SK-N-SH treated with all-trans-retinoic acid at 6 μM for 48 hours (cell line): ENCODE measurements around the gene NT5C3B.

Experiments
- ARNTL ChIP-seq: fragments of 450-650 bp; formaldehyde crosslinking; IDR thresholded peaks from 2 replicates; pipeline ENCODE4 v1.5.0; 2020; ENCODE audit warnings: low read depth, mild to moderate bottlenecking, moderate library complexity, borderline replicate concordance
- RARB ChIP-seq: fragments of 250-450 bp; sonication (Bioruptor Pico); IDR thresholded peaks from 2 replicates; pipeline ENCODE4 v1.8.0; 2021; ENCODE audit warnings: mild to moderate bottlenecking, moderate library complexity
- ZC3H10 ChIP-seq: fragments of 250-450 bp; sonication (Bioruptor Pico); IDR thresholded peaks from 2 replicates; pipeline ENCODE4 v1.5.1; 2021; ENCODE audit warnings: mild to moderate bottlenecking, moderate library complexity
- TF ChIP-seq, protein P1 (sequence below): fragments of 250-450 bp; sonication (Bioruptor Pico); IDR thresholded peaks from 2 replicates; pipeline ENCODE4 v1.5.1; 2020; ENCODE audit warnings: low read depth, mild to moderate bottlenecking, moderate library complexity
- TF ChIP-seq, protein P2 (sequence below): fragments of 250-450 bp; sonication (Bioruptor Pico); IDR thresholded peaks from 2 replicates; pipeline ENCODE4 v1.8.0; 2020; ENCODE audit warnings: mild to moderate bottlenecking, moderate library complexity, borderline replicate concordance
- TF ChIP-seq, protein P3 (sequence below): fragments of 250-450 bp; sonication (Bioruptor Pico); IDR thresholded peaks from 2 replicates; pipeline ENCODE4 v1.5.1; 2021; ENCODE audit warnings: mild to moderate bottlenecking, moderate library complexity
- TF ChIP-seq, protein P4 (sequence below): fragments of 250-450 bp; sonication (Bioruptor Pico); IDR thresholded peaks from 2 replicates; pipeline ENCODE4 v1.5.0; 2020; ENCODE audit warnings: mild to moderate bottlenecking, moderate library complexity

DNA sequence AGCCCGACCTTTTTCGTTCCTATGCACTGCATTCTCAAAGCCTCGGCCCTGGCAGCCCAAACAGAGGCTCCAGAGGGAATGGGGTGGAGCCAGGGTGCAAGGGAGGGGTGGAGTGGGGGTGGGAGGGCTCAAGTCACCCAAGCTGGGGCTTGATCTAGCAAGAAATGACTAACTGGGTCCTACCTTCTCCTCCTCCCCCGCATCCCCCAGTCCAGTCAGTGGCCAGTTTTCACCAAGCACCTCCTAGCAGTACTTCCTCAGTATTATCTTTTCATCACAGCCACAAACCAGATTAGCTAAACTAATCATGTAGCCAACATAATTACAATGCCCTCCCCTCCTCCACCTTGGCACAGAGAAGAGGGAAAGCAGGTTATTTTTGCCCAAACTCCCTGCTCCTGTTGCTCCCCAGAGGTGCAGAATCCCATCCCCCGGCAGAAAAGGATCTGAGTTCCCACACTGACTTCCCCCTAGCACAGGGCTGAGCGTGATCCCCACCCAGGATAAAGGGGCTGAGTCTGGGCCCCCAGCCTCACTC is 51.8 kb downstream of the NT5C3B start:
- TF ChIP-seq, protein P1, sequence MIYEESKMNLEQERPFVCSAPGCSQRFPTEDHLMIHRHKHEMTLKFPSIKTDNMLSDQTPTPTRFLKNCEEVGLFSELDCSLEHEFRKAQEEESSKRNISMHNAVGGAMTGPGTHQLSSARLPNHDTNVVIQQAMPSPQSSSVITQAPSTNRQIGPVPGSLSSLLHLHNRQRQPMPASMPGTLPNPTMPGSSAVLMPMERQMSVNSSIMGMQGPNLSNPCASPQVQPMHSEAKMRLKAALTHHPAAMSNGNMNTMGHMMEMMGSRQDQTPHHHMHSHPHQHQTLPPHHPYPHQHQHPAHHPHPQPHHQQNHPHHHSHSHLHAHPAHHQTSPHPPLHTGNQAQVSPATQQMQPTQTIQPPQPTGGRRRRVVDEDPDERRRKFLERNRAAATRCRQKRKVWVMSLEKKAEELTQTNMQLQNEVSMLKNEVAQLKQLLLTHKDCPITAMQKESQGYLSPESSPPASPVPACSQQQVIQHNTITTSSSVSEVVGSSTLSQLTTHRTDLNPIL = no peak
- TF ChIP-seq, protein P2, sequence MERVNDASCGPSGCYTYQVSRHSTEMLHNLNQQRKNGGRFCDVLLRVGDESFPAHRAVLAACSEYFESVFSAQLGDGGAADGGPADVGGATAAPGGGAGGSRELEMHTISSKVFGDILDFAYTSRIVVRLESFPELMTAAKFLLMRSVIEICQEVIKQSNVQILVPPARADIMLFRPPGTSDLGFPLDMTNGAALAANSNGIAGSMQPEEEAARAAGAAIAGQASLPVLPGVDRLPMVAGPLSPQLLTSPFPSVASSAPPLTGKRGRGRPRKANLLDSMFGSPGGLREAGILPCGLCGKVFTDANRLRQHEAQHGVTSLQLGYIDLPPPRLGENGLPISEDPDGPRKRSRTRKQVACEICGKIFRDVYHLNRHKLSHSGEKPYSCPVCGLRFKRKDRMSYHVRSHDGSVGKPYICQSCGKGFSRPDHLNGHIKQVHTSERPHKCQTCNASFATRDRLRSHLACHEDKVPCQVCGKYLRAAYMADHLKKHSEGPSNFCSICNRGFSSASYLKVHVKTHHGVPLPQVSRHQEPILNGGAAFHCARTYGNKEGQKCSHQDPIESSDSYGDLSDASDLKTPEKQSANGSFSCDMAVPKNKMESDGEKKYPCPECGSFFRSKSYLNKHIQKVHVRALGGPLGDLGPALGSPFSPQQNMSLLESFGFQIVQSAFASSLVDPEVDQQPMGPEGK (CRISPR knock-in tag) = no peak
- TF ChIP-seq RARB (CRISPR knock-in tag) (no peak), ARNTL (no peak), ZC3H10 (no peak)
- TF ChIP-seq, protein P3, sequence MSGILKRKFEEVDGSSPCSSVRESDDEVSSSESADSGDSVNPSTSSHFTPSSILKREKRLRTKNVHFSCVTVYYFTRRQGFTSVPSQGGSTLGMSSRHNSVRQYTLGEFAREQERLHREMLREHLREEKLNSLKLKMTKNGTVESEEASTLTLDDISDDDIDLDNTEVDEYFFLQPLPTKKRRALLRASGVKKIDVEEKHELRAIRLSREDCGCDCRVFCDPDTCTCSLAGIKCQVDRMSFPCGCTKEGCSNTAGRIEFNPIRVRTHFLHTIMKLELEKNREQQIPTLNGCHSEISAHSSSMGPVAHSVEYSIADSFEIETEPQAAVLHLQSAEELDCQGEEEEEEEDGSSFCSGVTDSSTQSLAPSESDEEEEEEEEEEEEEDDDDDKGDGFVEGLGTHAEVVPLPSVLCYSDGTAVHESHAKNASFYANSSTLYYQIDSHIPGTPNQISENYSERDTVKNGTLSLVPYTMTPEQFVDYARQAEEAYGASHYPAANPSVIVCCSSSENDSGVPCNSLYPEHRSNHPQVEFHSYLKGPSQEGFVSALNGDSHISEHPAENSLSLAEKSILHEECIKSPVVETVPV (CRISPR knock-in tag) = no peak
- TF ChIP-seq, protein P4, sequence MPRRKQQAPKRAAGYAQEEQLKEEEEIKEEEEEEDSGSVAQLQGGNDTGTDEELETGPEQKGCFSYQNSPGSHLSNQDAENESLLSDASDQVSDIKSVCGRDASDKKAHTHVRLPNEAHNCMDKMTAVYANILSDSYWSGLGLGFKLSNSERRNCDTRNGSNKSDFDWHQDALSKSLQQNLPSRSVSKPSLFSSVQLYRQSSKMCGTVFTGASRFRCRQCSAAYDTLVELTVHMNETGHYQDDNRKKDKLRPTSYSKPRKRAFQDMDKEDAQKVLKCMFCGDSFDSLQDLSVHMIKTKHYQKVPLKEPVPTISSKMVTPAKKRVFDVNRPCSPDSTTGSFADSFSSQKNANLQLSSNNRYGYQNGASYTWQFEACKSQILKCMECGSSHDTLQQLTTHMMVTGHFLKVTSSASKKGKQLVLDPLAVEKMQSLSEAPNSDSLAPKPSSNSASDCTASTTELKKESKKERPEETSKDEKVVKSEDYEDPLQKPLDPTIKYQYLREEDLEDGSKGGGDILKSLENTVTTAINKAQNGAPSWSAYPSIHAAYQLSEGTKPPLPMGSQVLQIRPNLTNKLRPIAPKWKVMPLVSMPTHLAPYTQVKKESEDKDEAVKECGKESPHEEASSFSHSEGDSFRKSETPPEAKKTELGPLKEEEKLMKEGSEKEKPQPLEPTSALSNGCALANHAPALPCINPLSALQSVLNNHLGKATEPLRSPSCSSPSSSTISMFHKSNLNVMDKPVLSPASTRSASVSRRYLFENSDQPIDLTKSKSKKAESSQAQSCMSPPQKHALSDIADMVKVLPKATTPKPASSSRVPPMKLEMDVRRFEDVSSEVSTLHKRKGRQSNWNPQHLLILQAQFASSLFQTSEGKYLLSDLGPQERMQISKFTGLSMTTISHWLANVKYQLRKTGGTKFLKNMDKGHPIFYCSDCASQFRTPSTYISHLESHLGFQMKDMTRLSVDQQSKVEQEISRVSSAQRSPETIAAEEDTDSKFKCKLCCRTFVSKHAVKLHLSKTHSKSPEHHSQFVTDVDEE (CRISPR knock-in tag) = no peak
